ENCODE measurements around the gene TMED1. TPM values are rescaled to one million over a fixed set of nuclear protein-coding genes. Genes with fewer than 3 reads are reported as not detected.

TMED1 gene
- total RNA-seq, 1 experiment from 2014 or later, result 32.3 TPM

DNA sequence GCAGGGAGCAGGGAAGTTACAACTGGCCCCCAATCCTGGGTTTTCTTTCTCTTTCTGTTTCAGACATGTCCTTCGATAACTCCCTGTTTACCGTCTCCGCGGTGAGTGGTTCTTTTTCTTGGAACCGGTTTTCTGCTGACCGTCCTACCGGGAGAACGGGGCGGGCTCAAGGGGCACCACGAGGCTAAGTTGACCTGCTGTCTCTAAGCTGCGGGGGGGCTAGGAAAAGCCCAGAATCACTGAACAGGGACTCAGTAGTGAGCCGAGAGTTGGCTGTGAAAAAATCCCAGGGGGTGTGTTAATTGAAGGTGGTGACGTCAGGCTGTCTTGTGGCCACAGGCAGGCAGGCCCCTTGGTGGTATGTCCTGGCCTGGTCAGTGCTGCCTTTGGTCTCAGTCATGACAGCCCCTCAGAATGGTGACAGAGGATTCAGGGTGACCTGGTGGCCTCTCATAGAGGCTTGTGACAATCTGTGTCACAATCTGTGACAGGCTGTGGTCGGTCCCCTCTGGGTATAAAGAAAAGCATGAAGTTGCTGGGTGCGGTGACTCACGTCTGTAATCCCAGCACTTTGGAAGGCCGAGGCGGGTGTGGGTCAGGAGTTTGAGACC is 27.2 kb upstream of the TMED1 start:
- Histone ChIP-seq H3K9me3 (ENCODE audit: control insufficient read depth, low read depth, low read length) (no peaks in the 10 kb centered on the region), H2BK120ac (ENCODE audit: low read depth, low read length, poor library complexity, severe bottlenecking) (no peak overlapping the region), H3T11ph (ENCODE audit: low read length) (no peak overlapping the region), H2AFZ (ENCODE audit: low read length) (no peak overlapping the region), H3K4ac (ENCODE audit: low read depth, low read length) (no peak overlapping the region), H3K18ac (ENCODE audit: insufficient read length, low read depth, low read length) (no peak overlapping the region), H3K79me1 (ENCODE audit: insufficient read depth, low read depth, low read length, poor library complexity, severe bottlenecking) (no peaks in the 10 kb centered on the region), H3K27me3 (ENCODE audit: insufficient read depth, low read length) (no peaks in the 10 kb centered on the region), H2BK12ac (ENCODE audit: insufficient read length, low read depth, low read length) (no peak overlapping the region), H3K23me2 (ENCODE audit: insufficient read length, low read depth, low read length, poor library complexity, severe bottlenecking) (no peaks in the 10 kb centered on the region), H3K14ac (ENCODE audit: insufficient read depth, low read length) (no peak overlapping the region), H2BK5ac (ENCODE audit: insufficient read length, low read length) (no peak overlapping the region), H3K56ac (ENCODE audit: insufficient read length, low read depth, low read length) (no peak overlapping the region), H2AK5ac (ENCODE audit: insufficient read length, low read length) (no peak overlapping the region), H3K4me2 (ENCODE audit: insufficient read depth, insufficient read length, low read length) (no peak overlapping the region), H4K8ac (replicated peaks; ENCODE audit: insufficient read length, low read depth, low read length) (no peak overlapping the region), H3K79me2 (ENCODE audit: insufficient read depth, low read length) (no peaks in the 10 kb centered on the region; the same call in 1 of the 2 replicates), H3K27ac (ENCODE audit: insufficient read length, low read depth, low read length) (no peak overlapping the region), H4K20me1 (ENCODE audit: control insufficient read depth, insufficient read depth, insufficient read length) (no peaks in the 10 kb centered on the region), H3K9ac (ENCODE audit: extremely low read depth, insufficient read length, low read length) (no peak overlapping the region), H3K4me1 (ENCODE audit: insufficient read depth, low read length) (0 out of 2 replicates have a peak, but pooled peaks cover 2% of the 10 kb centered on the region), H4K5ac (ENCODE audit: insufficient read length, low read depth, low read length) (no peak overlapping the region), H4K91ac (ENCODE audit: insufficient read length, low read depth, low read length) (no peak overlapping the region), H2BK15ac (ENCODE audit: low read depth, low read length) (no peak overlapping the region), H3K23ac (ENCODE audit: insufficient read length, low read depth, low read length) (no peak overlapping the region), H2BK20ac (ENCODE audit: low read depth, low read length, poor library complexity, severe bottlenecking) (no peak overlapping the region)
- Mint-ChIP-seq H3K36me3 (ENCODE audit: insufficient read depth in 1 of 3, low read depth in 3 of 3) (no peaks in the 10 kb centered on the region), H3K4me3 (no peak overlapping the region; a peak in 1 of 5 replicates), H3K27ac (peak overlapping the region in 1 of 3 experiments; percentile 87; a peak in 2 of 7 replicates), H3K4me1 (peaks cover 6 to 20% of the 10 kb centered on the region in 2 experiments), H3K27me3 (ENCODE audit: low read depth) (no peaks in the 10 kb centered on the region), H3K9me3 (no peaks in the 10 kb centered on the region)
- DNase-seq, result no peak
- no CpG with 5 or more reads among the region's 18 CpGs for WGBS (ENCODE audit: extremely low coverage, insufficient read length, low lambda C conversion rate)
- TF ChIP-seq, protein P1, sequence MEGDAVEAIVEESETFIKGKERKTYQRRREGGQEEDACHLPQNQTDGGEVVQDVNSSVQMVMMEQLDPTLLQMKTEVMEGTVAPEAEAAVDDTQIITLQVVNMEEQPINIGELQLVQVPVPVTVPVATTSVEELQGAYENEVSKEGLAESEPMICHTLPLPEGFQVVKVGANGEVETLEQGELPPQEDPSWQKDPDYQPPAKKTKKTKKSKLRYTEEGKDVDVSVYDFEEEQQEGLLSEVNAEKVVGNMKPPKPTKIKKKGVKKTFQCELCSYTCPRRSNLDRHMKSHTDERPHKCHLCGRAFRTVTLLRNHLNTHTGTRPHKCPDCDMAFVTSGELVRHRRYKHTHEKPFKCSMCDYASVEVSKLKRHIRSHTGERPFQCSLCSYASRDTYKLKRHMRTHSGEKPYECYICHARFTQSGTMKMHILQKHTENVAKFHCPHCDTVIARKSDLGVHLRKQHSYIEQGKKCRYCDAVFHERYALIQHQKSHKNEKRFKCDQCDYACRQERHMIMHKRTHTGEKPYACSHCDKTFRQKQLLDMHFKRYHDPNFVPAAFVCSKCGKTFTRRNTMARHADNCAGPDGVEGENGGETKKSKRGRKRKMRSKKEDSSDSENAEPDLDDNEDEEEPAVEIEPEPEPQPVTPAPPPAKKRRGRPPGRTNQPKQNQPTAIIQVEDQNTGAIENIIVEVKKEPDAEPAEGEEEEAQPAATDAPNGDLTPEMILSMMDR (conservative IDR thresholded peaks at IDR 0.05), result no peak

All from H9 (cell line).